Tibial artery (tissue), 4 donors: ENCODE data around the gene TBL1X.

Experiments used
- DNase-seq, 2 donors: peaks; one replicate each; pipeline ENCODE4 v3.0.0-alpha.2; 2019
- H3K27ac ChIP-seq, 2 donors: fragments of 200-600 bp; sonication (generic) in 1 of 2; 1 replicate in 1 of 2; 2 replicates in 1 of 2; pipeline ENCODE4 v1.5.1; 2018 to 2019; ENCODE audit warnings: mild to moderate bottlenecking in 1 of 2
- H3K27me3 ChIP-seq, 2 donors: fragments of 200-600 bp; sonication (generic) in 1 of 2; one replicate each; pipeline versions ENCODE4 v1.5.1 to v1.6.0; 2016 to 2019
- H3K36me3 ChIP-seq, 3 donors: fragments of 200-600 bp; sonication (generic) in 2 of 3; one replicate each; pipeline ENCODE4 v1.5.1; 2016 to 2019; ENCODE audit warnings: mild to moderate bottlenecking in 2 of 3
- H3K4me1 ChIP-seq, 4 donors: fragments of 200-600 bp; sonication (generic) in 2 of 4; 1 replicate in 3 of 4; 2 replicates in 1 of 4; pipeline ENCODE4 v1.5.1; 2016 to 2019
- H3K4me3 ChIP-seq, 2 donors: fragments of 200-600 bp; sonication (generic) in 1 of 2; 1 replicate in 1 of 2; 2 replicates in 1 of 2; pipeline ENCODE4 v1.5.1; 2018 to 2019; ENCODE audit warnings: mild to moderate bottlenecking in 2 of 2
- H3K9me3 ChIP-seq, 3 donors: fragments of 200-600 bp; sonication (generic) in 1 of 3; one replicate each; pipeline ENCODE4 v1.5.1; 2016 to 2019
- CTCF ChIP-seq, 2 experiments: fragments of 200-600 bp in 1 of 2; fragments of 450-650 bp in 1 of 2; IDR thresholded peaks; one replicate each; pipeline ENCODE4 v1.5.1; 2017 to 2019; ENCODE audit warnings: antibody characterized with exemption in 2 of 2, mild to moderate bottlenecking in 1 of 2, moderate library complexity in 1 of 2
- intact Hi-C: fragments of 100-400 bp; cut with DNase I; formaldehyde crosslinking; loops from one replicate; pipeline ENCODE4 v1.15.0; 2023; ENCODE audit warnings: low total_unique reads

The TBL1X gene

GRCh38 chrX:9650091-9650490, 185.2 kb downstream of the TBL1X start:
- H3K27ac ChIP-seq, result no peak overlapping the region
- no peaks in the 10 kb centered on the region for H3K27me3 ChIP-seq
- no peak for TF ChIP-seq CTCF (IDR thresholded peaks at IDR 0.05)
- peaks cover 0 to 6% (median 4%) of the 10 kb centered on the region in 3 donors for H3K36me3 ChIP-seq
- peaks cover 0 to 45% (median 11%) of the 10 kb centered on the region in 4 donors for H3K4me1 ChIP-seq
- peak; percentile 33 to 64 for DNase-seq
- H3K9me3 ChIP-seq, result no peaks in the 10 kb centered on the region
- intact Hi-C loops, result no loop called here
- H3K4me3 ChIP-seq, result no peak overlapping the region

GRCh38 chrX:9651737-9652136, 186.9 kb downstream of the TBL1X start:
- H3K9me3 ChIP-seq, result no peaks in the 10 kb centered on the region
- no peak for TF ChIP-seq CTCF (IDR thresholded peaks at IDR 0.05)
- no peaks in the 10 kb centered on the region for H3K27me3 ChIP-seq
- peaks cover 0 to 10% (median 4%) of the 10 kb centered on the region in 3 donors for H3K36me3 ChIP-seq
- H3K4me1 ChIP-seq, result peaks cover 0 to 37% (median 11%) of the 10 kb centered on the region in 4 donors
- H3K27ac ChIP-seq, result no peak overlapping the region
- intact Hi-C loops, result no loop called here
- DNase-seq, result no peak
- H3K4me3 ChIP-seq, result no peak overlapping the region

GRCh38 chrX:9654929-9655328, 190.1 kb downstream of the TBL1X start:
- H3K27ac ChIP-seq, result no peak overlapping the region
- H3K4me1 ChIP-seq, result peaks cover 0 to 12% (median 4%) of the 10 kb centered on the region in 4 donors
- intact Hi-C loops, result no loop called here

DNA sequence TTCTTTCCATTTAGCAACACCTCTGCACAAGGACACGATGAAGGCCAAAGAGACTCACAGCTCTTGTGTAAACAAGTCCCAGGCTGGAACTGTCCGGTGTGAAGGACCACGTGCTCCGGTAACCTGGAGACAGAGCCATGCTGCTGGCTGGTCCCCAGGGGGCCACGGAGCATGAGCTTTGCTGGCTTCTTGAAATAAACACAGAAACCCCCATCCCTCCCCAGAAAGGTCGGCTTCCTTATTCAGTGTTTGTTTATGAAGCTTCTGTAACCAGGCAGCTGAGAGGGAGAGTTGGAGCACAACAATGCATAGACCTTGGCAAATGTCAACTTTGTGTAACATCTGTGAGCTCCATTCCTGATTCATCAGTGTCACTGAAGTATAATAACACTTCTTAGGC, 191.4 kb downstream of the TBL1X start:
- H3K4me3 ChIP-seq, result no peak overlapping the region
- H3K4me1 ChIP-seq, result peaks cover 0 to 6% (median 0%) of the 10 kb centered on the region in 4 donors

More at GRCh38 chrX:9654929-9655328, 190.1 kb downstream of the TBL1X start:
- Histone ChIP-seq H3K36me3 (peaks cover 0 to 18% (median 4%) of the 10 kb centered on the region in 3 donors), H3K9me3 (no peaks in the 10 kb centered on the region), H3K27me3 (no peaks in the 10 kb centered on the region), H3K4me3 (no peak overlapping the region)
- no peak for DNase-seq
- no peak for TF ChIP-seq CTCF (IDR thresholded peaks at IDR 0.05)

GRCh38 chrX:9656871-9657270, 192.0 kb downstream of the TBL1X start:
- intact Hi-C loops, result no loop called here
- H3K27ac ChIP-seq, result no peak overlapping the region

More for the DNA sequence above, 191.4 kb downstream of the TBL1X start:
- TF ChIP-seq CTCF (IDR thresholded peaks at IDR 0.05), result no peak
- intact Hi-C loops, result no loop called here
- no peak overlapping the region for H3K27ac ChIP-seq
- H3K27me3 ChIP-seq, result no peaks in the 10 kb centered on the region
- DNase-seq, result no peak
- peaks cover 0 to 18% (median 4%) of the 10 kb centered on the region in 3 donors for H3K36me3 ChIP-seq
- no peaks in the 10 kb centered on the region for H3K9me3 ChIP-seq

More at GRCh38 chrX:9656871-9657270, 192.0 kb downstream of the TBL1X start:
- no peaks in the 10 kb centered on the region for H3K9me3 ChIP-seq
- TF ChIP-seq CTCF (IDR thresholded peaks at IDR 0.05), result no peak
- H3K4me3 ChIP-seq, result no peak overlapping the region
- no peaks in the 10 kb centered on the region for H3K27me3 ChIP-seq
- H3K4me1 ChIP-seq, result peaks cover 0 to 6% (median 0%) of the 10 kb centered on the region in 4 donors
- no peak for DNase-seq
- H3K36me3 ChIP-seq, result peaks cover 0 to 18% (median 4%) of the 10 kb centered on the region in 3 donors
